NCI-H774 (cell line): ENCODE results near the gene UBAC2.
A peak's percentile ranks its signal among the peaks of the same experiment; 100 is the strongest.

Source experiments
- DNase-seq: peaks from one replicate; lab custom pipeline; 2025; lab: John Stamatoyannopoulos, UW

The UBAC2 gene

DNA sequence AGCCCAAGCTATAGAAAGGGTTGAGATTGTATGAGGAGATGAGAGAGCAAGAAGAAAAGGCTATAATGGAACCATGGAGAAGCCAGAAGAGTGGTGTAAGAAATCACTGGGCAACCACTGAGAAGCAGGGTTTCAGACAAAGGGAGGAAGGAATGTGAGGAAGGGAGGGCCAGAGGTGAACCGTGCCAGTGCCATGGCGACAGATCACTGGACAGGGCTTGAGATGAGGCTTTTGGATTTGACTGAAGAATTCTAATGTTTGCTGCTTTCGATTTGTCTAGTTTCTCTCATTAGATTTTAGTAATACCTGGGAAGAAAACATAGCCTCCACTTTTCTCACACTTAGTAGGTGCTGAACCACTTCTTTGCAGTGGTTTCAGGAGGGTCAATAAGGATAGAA is 112.8 kb downstream of the UBAC2 start:
- no peak for DNase-seq

DNA sequence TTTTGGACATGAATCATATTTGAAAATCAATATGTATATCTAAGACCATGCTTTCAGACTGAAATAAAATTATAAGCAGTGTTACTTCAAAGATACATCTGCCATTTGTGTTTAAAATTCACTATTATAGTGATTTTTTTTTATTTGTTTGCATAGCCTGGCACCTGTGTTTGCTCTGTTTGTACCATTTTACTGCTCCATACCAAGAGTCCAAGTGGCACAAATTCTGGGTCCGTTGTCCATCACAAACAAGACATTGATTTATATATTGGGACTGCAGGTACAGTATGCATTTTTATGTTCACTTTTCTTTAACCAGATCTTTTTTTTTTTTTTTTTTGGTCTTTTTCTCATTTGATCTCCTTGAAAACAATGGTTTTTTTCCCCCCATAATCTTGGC is 113.3 kb downstream of the UBAC2 start:
- no peak for DNase-seq

DNA sequence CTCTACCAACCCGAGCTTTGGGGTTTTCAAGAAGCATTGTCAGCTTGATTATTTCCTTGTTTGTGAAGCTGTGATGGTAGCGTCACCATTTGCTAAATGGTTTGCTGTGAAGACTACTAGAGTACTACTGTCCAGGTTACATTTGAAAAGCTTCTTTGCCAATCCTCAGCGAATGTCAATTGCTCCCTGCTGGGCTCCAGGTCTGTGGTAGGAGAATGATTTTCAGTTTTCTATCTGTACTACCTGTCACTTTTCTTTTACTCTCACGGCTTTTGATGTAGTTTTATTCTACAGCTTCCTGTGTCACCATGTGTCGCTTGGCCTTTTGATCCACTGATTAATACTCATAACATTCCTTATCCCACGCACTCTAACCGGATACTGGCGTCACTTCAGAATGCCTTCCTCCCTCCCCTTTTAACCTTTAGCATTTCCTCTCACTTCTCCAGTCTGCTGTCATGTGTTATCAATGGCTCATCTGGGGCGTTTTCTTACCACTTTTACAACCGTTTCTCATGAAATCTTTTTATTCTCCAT is 114.1 kb downstream of the UBAC2 start:
- no peak for DNase-seq

DNA sequence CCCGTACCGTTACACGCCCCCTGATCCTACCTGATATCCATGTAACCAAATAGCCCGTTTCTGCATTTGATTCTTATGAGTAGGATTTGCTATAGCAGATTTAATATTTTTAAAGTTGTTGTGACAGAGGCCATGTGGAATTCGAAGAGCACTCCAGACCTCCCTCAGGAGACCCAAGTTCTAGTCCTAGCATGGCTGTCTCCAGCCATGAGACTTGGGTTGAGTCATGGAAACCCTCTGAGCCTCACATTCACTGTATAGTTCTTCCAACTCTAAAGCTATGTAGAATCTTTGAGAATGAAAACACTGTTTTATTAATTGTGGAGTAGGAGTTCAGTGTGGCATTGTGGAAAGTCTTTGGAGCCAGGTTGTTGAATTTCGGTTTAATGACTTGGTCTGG is 114.5 kb downstream of the UBAC2 start:
- DNase-seq, result no peak

DNA sequence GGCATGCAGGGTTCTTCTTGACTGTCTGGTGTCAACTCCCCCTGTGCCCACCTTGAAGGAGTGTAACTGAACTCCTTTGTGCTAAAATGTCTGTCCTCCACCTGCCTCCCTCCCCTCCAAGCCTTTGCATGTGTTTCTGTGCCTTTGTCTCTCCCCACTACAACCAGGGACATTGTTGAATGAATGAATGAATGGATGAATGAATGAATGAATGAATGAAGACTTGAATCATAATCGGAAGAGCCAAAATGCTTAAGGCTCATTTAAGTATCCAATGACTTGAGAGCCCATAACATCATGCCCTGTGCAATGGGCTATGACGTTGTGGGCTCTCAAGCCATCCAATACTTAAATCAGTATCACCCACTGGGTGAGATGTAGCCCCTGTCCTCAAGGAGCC is 115.6 kb downstream of the UBAC2 start:
- DNase-seq, result no peak

DNA sequence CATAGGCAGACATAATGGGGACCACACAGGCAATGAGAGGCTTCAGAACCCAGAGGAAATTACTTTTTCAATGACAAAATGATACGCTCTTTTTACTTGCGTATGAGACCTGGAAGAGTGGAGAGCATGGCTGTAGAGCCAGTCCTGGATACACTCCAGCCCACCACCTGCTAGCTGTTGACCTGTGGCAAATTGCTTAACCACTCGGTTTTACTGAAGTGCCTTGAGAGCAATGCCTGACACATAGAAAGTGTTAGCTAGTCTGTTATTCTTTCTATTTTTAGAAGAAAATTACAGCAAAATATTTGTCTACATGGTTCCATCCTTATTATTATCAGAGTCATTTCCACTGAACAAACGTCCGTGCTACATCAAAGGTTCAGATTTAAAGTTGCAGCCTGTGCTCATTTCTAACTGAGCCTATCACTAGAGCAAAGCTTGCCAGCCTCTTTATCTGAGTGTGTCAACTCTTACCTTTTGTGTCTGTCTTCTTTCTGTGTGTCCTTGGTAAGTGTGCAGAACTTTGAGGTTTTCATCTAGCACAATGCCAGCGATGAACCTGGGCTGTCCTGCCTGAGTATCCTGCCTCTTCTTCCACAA is 116.1 kb downstream of the UBAC2 start:
- peak; percentile 83 for DNase-seq

DNA sequence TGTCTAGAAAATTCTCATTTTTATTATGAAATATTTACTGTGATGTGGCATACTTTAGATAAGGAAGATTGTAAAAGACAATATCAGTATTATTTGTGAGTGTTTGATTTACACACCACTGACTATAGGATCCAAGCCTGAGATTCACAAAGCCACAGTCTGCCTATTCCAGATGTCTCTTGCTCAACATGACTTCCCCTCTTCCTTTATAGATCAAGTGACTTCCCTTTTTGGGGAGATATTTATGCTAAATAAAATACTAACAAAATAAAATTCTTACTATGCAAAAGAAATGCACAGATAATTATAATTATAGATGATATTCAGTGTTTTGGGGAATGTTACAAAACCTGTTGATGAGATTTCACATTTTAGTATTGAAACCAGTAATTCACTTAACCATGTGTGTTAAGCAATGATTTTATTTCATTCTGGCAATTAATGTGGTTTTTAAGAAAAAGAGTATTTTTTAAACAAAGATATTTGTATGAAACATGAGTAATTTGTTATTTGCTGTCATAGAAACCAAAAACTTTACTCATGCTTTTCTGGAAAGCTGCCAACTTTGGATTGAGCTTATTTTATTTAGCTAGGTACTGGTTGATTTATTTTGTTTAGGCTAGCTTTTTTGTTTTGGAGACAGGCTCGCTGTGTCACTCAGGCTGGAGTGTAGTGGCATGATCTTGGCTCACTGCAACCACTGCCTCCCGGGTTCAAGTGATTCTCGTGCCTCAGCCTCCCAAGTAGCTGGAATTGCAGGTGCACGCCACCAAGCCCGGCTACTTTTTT is 120.2 kb downstream of the UBAC2 start:
- no peak for DNase-seq

DNA sequence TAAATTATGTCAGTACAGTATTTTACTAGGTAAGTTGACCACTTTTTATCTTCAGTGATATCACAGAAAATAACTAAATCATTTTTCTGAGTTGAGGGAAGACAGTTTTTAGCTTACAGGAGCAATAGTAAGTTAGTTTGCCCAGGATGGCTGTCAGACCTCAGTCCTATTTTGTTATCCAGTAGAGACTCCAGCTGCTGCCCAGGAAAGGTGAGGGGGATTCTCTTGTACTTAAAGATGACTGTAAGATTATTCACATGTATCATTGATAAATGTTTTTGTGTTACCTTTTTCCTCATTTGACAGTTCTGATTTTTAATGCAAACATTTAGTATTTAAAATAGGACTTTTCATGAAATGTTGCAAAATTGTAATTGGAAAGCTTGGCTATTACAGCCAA is 121.1 kb downstream of the UBAC2 start:
- no peak for DNase-seq

DNA sequence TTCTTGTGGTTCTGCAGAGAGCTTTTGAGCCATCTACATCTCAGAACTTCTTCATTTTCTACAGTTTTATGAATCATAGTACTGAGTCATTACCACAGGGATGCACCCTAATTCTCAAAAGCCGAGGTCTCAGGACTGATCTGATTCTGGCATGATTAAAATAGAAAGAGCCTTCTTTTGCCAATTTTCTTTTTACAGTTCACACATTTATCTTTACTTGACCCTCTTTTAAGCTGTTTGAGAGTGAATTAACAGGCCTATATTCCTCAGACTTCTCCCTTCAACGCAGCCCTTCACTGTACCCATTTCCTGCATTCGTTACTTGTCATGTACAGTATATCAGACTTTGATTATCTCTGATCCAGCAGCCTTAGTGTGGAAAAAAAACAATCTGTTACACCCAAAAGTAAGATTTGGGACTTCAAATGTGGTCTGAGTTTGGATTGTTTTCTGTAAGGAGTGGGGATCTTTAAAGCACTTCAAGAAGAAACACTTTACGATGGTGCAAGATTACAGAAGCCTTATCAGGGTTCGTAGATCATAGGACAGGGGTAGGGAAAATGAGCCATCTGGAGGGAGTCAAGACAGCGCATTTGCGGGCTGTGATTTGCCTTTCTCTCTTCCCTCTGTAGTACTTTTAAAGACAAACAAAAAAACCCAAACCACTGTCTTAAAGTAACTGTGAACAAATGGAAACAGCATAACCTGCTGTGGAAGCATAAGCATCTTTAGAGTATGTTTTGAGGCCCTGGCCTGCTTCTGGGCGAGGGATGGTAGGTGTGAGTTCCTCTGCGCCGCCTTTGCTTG is 121.8 kb downstream of the UBAC2 start:
- DNase-seq, result no peak

DNA sequence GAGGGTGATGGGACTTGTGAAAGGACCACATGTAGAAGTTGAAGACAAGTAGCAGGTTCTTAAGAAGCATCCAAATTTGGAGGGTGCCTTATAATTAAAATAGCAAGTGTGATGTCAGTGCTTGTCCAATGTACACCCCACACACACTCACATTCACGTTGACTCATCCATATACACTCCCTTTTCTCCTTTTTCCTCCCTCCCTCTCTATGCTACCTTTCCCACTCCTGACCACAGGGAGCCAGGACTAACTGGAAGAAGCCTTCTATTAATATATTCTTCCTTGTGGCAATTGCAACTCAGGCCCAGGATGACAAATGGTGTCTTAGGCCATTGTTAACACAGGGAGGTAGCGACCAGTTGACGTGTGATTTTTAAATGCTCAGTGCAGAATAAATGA is 122.8 kb downstream of the UBAC2 start:
- DNase-seq, result no peak

DNA sequence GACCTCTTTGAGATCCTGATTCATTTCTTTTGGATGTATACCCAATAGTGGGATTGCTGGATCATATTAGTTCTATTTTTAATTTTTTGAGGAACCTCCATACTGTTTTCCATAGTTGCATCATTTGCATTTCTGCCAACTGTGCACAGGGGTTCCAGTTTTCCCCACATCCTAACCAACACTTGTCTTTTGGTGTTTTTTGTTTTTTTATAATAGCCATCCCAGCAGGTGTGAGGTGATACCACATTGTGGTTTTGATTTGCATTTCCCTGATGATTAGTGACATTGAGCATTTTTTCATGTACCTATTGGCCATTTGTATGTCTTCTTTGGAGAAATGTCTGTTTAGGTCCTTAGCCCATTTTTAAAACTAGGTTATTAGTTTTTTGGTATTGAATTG is 125.4 kb downstream of the UBAC2 start:
- DNase-seq, result no peak

DNA sequence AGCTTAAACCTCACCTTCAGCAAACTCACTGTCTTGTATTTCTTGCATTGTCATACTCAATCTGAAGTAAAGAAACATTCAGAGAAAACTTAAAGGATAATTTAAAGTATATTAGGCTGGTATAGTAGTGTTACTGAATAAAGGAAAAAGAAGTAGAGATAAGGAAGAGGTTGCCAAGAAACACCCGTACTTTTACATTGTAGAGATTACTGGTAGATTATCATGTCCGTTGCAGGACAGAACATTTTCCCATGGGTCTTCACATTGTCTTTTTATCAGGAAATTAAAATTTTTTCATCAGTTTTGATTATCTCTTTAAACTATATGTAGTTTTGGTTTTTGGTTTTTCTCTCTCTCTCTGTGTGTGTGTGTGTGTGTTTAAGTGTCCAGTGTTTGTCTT is 126.5 kb downstream of the UBAC2 start:
- DNase-seq, result no peak

DNA sequence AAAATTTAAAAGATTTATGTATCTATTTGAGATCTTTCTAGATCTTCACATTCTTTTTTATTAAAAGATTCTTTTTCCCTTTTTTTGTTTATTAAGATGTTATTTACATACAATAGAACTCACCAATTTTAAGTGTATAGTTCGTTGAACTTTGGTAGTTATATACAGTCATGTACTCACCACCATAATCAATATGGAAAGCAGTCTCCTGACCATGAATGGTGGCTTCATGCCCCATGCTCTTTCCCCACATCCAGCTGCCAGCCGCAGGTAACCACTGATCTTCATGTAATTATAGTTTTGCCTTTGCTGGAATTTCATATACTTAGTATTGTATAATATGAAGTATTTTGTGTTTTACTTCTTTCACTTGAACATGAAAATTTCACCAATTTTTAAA is 127.1 kb downstream of the UBAC2 start:
- DNase-seq, result no peak

DNA sequence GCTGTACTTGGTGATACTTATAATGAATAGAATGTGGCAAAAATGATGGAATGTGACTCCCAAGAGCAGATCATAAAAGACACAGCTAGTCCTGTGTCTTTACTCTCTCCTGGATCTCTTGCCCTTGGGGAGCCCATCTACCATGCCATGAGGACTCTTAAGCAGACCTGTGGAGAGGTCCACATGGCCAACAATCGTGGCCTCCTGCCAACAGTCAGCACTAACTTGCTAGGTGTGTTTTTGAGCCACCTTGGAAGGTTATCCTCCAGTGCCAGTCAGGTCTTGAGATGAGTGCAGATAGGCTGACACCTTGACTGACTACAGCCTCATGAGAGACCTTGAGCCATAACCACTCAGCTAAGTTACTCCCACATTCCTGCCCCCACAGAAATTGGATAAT is 128.8 kb downstream of the UBAC2 start:
- DNase-seq, result no peak

DNA sequence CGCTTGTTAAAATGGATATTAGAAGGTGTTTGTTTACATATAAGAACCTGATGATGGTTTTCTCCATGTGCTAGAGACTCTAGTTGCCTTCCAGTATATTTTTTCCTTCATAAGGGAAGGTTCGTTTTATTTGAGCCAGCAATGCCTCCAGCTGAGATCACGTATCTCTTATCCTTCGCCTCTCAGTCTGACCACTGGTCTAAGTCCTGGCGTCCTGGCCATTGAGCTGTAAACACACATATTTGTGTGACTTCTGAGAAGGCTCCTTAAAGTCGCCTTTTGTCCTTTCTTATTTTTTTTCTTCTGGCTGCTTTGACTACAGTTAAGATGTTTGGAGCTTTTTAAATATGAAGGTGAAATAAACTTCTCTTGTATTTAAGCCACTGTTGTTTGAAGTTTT is 130.3 kb downstream of the UBAC2 start:
- DNase-seq, result no peak

DNA sequence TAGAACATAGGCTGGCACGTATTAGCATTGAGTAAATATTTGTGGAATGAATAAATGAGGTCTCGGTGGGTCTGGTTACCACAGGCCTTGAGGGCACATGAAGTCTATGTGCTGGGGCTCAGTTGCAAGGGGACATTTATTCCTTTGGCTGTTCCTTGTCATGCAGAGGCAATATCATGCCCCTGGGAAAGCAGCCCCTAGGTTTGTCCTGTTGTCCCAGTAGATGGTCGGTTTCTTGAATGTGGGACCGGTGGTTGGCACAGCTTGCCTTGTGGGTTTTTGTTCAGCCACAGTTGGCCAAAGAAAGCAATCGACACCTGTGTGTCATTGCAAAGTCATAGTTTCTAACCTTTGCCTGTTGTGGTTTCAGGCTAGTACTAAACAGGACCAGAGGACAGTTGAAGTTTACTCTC is 131.2 kb downstream of the UBAC2 start:
- DNase-seq, result no peak

DNA sequence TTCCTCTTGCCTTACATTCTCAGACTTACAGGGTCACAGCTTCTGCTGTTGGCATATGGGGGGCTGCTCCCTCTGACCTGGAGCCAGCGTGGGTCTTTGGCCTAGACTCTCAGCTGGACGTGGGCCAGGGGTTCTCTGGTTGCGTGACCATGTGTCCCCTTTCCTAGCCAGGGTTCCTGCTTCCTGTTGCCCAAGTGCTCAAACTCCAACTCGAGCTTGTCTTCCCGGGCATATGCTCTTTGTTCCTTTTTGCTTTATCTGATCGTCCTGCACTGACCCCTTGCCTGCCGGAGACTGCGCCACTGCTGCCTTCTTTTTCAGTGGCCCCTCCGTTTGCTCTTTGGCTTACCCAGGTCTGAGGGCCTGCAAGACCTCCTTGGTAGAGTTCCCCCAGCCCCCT is 131.8 kb downstream of the UBAC2 start:
- no peak for DNase-seq

DNA sequence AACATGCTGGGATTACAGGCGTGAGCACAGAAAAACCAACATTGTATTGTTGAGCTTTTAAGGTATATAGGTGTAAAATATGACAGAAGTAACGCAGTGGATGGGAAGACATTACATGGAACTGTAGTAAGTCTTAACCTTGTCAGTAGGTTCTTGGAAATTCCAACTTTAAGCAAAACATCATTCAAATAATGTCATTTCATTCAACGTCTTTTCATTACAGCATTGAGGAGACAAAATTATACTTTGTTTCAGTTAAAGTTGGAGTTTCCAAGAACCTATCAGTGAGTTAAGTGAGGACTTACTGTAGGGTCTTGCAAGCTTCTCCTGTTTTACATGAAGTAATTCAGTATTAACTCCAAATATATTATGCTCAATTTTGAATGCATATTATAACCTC is 133.6 kb downstream of the UBAC2 start:
- DNase-seq, result no peak

DNA sequence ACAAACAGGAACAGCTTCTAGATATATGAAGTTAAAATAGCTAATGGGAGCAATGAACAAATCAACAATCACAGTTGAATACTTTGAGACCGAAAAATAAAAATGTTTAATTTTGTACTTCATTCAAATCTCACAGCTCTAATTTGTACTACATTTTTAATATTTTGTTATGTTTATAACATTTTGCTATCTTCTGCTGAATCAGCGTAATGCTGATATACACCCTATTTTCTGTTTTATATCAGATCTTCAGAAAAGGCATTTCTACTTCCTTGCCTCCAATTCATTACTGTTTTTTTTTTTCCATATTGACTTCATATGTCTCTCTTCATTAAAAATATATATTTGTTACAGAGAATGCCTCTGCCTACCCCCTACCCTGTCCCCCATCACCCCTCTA is 134.4 kb downstream of the UBAC2 start:
- DNase-seq, result no peak

DNA sequence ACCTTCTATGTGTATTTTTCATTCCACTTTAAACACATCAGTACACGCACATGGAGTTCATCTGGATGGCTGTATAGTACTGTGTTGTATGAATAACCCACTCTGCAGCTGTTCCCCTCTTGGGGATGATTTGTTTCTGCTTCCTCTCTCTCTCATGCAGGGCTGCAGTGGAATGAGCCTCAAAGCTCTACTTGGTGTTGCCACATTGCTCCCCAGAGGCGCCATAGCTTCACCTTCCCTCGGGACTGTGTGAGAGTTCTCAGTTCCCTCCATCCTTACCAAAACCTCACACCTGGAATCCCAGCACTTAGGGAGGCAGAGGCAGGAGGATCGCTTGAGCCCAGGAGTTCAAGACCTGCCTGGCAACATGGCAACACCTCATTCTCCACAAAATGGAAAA is 134.9 kb downstream of the UBAC2 start:
- DNase-seq, result no peak

DNA sequence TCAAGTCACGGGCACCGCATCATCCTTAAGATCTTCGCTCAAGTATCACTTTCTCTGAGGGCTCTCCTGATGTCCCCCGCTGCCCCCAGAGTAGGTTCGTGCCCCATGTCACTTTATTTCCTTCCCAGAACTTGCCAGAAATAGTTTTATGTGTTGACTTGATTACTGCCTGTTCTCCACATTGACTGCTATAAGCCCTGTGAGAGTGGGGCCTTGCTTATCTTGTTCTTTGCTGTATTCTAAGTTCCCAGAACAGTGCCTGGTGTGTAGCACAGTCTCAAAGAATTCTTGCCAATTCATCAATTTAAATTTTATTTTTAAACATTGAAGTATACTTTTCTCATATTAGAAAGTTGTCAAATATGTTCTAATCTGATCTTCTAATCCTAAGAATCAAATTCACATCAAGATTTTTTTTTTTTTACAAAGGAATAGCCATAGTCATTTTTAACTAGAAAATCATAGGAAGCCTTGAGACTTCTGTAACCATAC is 138.6 kb downstream of the UBAC2 start:
- no peak for DNase-seq

DNA sequence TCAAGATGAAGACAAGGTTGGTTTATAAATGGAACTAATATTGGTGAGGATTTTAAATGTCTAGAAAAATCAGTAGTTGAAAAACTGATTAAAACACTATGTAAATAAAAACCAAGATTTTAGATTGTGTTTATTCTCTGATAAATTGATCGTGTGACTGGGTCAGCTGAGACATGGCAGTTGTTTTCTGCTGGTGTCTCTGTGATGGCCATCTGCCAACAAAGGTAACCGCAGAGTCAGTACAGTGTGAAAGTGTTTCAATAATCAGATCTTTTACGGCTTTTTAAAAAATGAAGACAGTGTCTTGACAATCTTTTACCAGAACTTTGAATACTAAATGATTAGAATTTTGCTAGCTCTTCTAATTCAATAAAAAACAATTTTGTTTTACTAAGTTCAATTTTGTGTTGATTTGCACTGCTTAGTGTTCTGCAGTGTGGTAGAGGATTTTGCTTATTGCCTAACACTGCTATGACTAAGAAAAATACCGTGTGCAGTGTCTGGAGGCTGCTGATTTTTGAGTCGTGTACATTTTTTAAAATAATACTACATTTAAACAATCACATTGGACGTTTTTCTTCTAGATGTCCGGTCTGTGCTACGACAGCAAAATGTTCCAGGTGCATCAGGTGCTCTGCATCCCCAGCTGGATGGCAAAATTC is 139.2 kb downstream of the UBAC2 start:
- DNase-seq, result no peak
